CD4-positive, alpha-beta T cell (primary cell): Measurements from ENCODE around the gene ZNF574. TPM values are rescaled to one million over a fixed set of nuclear protein-coding genes. Genes with fewer than 3 reads are reported as not detected.

Experiments
- ATAC-seq: fragments of 200-7000 bp; cut with Tn5 transposase; one replicate; pipeline ENCODE4 v1.10.0; 2022; ENCODE audit warnings: mild to moderate bottlenecking; ENCODE audit not compliant: poor library complexity
- CTCF ChIA-PET: fragments of 350-600 bp; sonication (Branson Sonifier 250); formaldehyde crosslinking; loops from one replicate; lab custom pipeline; 2021; ENCODE audit warnings: antibody characterized with exemption, inconsistent platforms; lab: Charles Lee
- POLR2A ChIA-PET: fragments of 350-600 bp; sonication (Branson Sonifier 250); formaldehyde crosslinking; loops from one replicate; lab custom pipeline; 2021; ENCODE audit warnings: antibody characterized with exemption, inconsistent platforms; lab: Charles Lee
- DNase-seq, 14 experiments: peaks; one replicate each; pipeline ENCODE4 v3.0.0-alpha.2; 2013 to 2020; ENCODE audit warnings: mixed read lengths in 2 of 14
- H3K27ac ChIP-seq, 2 donors: one replicate each; pipeline versions ENCODE4 v1.5.1 to v1.7.0; 2013; ENCODE audit warnings: low read length in 2 of 2, low read depth in 1 of 2, mild to moderate bottlenecking in 1 of 2
- H3K27me3 ChIP-seq, 2 experiments: 1 replicate in 1 of 2; 2 replicates in 1 of 2; pipeline versions ENCODE4 v1.6.1 to v1.7.0; 2013; ENCODE audit warnings: low read length in 2 of 2, control low read depth in 1 of 2, mild to moderate bottlenecking in 1 of 2, moderate library complexity in 1 of 2; ENCODE audit not compliant: insufficient read depth in 2 of 2, control insufficient read depth in 1 of 2
- H3K36me3 ChIP-seq: one replicate; pipeline ENCODE4 v1.6.1; 2013; ENCODE audit warnings: low read length, control low read depth; ENCODE audit not compliant: insufficient read depth
- H3K4me1 ChIP-seq: one replicate; pipeline ENCODE4 v1.6.1; 2013; ENCODE audit warnings: low read length, control low read depth; ENCODE audit not compliant: insufficient read depth
- H3K4me3 ChIP-seq: one replicate; pipeline ENCODE4 v1.5.1; 2013; ENCODE audit warnings: mild to moderate bottlenecking, low read length, moderate library complexity
- H3K9me3 ChIP-seq, 2 experiments: 1 replicate in 1 of 2; 2 replicates in 1 of 2; pipeline versions ENCODE4 v1.6.1 to v1.7.0; 2013; ENCODE audit warnings: low read length in 2 of 2, mild to moderate bottlenecking in 2 of 2, control low read depth in 1 of 2, moderate library complexity in 1 of 2; ENCODE audit not compliant: control insufficient read depth in 1 of 2, insufficient read depth in 1 of 2
- H3K27ac Mint-ChIP-seq: one replicate; pipeline ENCODE4 v1.8.0; 2020; ENCODE audit warnings: mixed read lengths
- H3K27me3 Mint-ChIP-seq: one replicate; pipeline ENCODE4 v1.8.0; 2021; ENCODE audit warnings: mixed read lengths
- H3K36me3 Mint-ChIP-seq: one replicate; pipeline ENCODE4 v1.8.0; 2021; ENCODE audit warnings: low read depth, mixed read lengths
- H3K4me1 Mint-ChIP-seq: one replicate; pipeline ENCODE4 v1.8.0; 2021; ENCODE audit warnings: low read depth, mixed read lengths
- H3K4me3 Mint-ChIP-seq: one replicate; pipeline ENCODE4 v1.8.0; 2020; ENCODE audit warnings: mild to moderate bottlenecking, mixed read lengths
- H3K9me3 Mint-ChIP-seq: one replicate; pipeline ENCODE4 v1.8.0; 2020; ENCODE audit warnings: mixed read lengths
- CTCF ChIP-seq: fragments of 200-600 bp; IDR thresholded peaks from one replicate; pipeline ENCODE4 v1.8.0; 2022; ENCODE audit warnings: antibody characterized with exemption, mild to moderate bottlenecking
- intact Hi-C, 2 experiments: fragments of 100-400 bp; cut with DNase I in 1 of 2; cut with micrococcal nuclease in 1 of 2; formaldehyde crosslinking; loops; one replicate each; pipeline versions ENCODE4 v1.15.1 to v1.9.0; 2023 to 2025; cut with DNase I, micrococcal nuclease
- total RNA-seq, 174 experiments: library from RNA in 2 of 174; stranded (reverse) in 2 of 174; gene quantifications; one replicate each; pipeline ENCODE4 v1.2.3 and lab custom pipeline; 2021 to 2026

The ZNF574 gene
- total RNA-seq, 2 experiments from 2014 or later, result 21.5 to 24.0 TPM

GRCh38 chr19:42030645-42031440 is 45.1 kb upstream of the ZNF574 start:
- Mint-ChIP-seq H3K27ac (no peak overlapping the region), H3K27me3 (peaks cover 25% of the 10 kb centered on the region), H3K36me3 (no peaks in the 10 kb centered on the region), H3K4me1 (no peaks in the 10 kb centered on the region), H3K4me3 (no peak overlapping the region), H3K9me3 (no peaks in the 10 kb centered on the region)
- intact Hi-C loops, result loop anchor here in 1 of 2 experiments (5.0 kb wide), 1 partner anchor 174 kb away; no protein-coding TSS in a partner anchor
- H3K27me3 ChIP-seq, result no peaks in the 10 kb centered on the region
- H3K4me3 ChIP-seq, result no peak overlapping the region
- DNase-seq (no peak), ATAC-seq (no peak)
- no peak overlapping the region for H3K27ac ChIP-seq
- no peaks in the 10 kb centered on the region for H3K36me3 ChIP-seq
- H3K9me3 ChIP-seq, result no peaks in the 10 kb centered on the region
- peaks cover 6% of the 10 kb centered on the region for H3K4me1 ChIP-seq
- no peak for TF ChIP-seq CTCF
- POLR2A ChIA-PET, result no interaction called here
- CTCF ChIA-PET, result no interaction called here

DNA sequence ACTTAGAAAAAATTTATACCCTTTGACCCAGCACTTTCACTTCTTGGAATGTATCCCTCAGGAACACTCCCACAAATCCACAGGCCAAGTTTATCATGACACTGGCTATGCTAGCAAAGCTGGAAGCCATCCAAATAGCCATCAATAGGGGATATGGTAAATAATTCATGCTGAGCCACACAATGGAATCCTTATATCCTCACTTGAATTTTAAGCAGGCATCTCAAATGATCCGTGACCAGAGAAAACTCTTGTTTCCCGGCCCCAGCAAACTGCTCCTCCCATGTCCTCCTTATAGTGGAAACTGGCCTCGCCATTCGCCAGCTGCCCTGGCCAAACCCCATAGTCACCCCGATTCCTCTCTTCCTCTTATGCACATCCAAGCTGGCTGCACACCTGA is 43.5 kb upstream of the ZNF574 start:
- ChIA-PET POLR2A (no interaction called here), CTCF (interaction anchor here (0.5 kb wide), 1 partner anchor 279 kb away, joined by 3 read pairs; no protein-coding TSS in a partner anchor)
- DNase-seq (no peak), ATAC-seq (no peak)
- H3K9me3 Mint-ChIP-seq, result no peaks in the 10 kb centered on the region
- Histone ChIP-seq H3K36me3 (no peaks in the 10 kb centered on the region), H3K4me1 (peaks cover 6% of the 10 kb centered on the region), H3K9me3 (no peaks in the 10 kb centered on the region), H3K27me3 (no peaks in the 10 kb centered on the region), H3K27ac (no peak overlapping the region), H3K4me3 (no peak overlapping the region)
- no peak for TF ChIP-seq CTCF
- no peaks in the 10 kb centered on the region for H3K36me3 Mint-ChIP-seq
- H3K4me3 Mint-ChIP-seq, result no peak overlapping the region
- peaks cover 18% of the 10 kb centered on the region for H3K27me3 Mint-ChIP-seq
- H3K4me1 Mint-ChIP-seq, result no peaks in the 10 kb centered on the region
- intact Hi-C loops, result loop anchor here in 1 of 2 experiments (2.0 to 5.0 kb wide), 2 partner anchors 72 to 175 kb away; no protein-coding TSS in a partner anchor
- no peak overlapping the region for H3K27ac Mint-ChIP-seq

- ATAC-seq (no peak), DNase-seq (no peak)
- no peaks in the 10 kb centered on the region for H3K9me3 ChIP-seq
- no peaks in the 10 kb centered on the region for H3K36me3 ChIP-seq
- no peaks in the 10 kb centered on the region for H3K4me1 Mint-ChIP-seq
- H3K27me3 ChIP-seq, result peaks cover 0 to under 1% of the 10 kb centered on the region in 2 experiments
- no peak overlapping the region for H3K4me3 ChIP-seq
- TF ChIP-seq CTCF, result no peak
- peaks cover 14% of the 10 kb centered on the region for H3K27me3 Mint-ChIP-seq
- POLR2A ChIA-PET, result no interaction called here
- no peak overlapping the region for H3K27ac Mint-ChIP-seq
- no peak overlapping the region for H3K4me3 Mint-ChIP-seq
- H3K36me3 Mint-ChIP-seq, result no peaks in the 10 kb centered on the region
- CTCF ChIA-PET, result no interaction called here
- no peak overlapping the region for H3K27ac ChIP-seq
- peaks cover 6% of the 10 kb centered on the region for H3K4me1 ChIP-seq
- H3K9me3 Mint-ChIP-seq, result no peaks in the 10 kb centered on the region
- intact Hi-C loops, result loop anchor here in 1 of 2 experiments (2.0 to 5.0 kb wide), 2 partner anchors 73 to 176 kb away; no protein-coding TSS in a partner anchor
These were observed 42.6 kb upstream of the ZNF574 start for GRCh38 chr19:42033413-42033812.
